ENCODE data around the gene PEX16. TPM values are rescaled to one million over a fixed set of nuclear protein-coding genes. Genes with fewer than 3 reads are reported as not detected.
A peak's percentile ranks its signal among the peaks of the same experiment; 100 is the strongest.

The PEX16 gene
- total RNA-seq, 4 donors from 2014 or later: 20.0 to 26.7 (median 21.3) TPM

DNA sequence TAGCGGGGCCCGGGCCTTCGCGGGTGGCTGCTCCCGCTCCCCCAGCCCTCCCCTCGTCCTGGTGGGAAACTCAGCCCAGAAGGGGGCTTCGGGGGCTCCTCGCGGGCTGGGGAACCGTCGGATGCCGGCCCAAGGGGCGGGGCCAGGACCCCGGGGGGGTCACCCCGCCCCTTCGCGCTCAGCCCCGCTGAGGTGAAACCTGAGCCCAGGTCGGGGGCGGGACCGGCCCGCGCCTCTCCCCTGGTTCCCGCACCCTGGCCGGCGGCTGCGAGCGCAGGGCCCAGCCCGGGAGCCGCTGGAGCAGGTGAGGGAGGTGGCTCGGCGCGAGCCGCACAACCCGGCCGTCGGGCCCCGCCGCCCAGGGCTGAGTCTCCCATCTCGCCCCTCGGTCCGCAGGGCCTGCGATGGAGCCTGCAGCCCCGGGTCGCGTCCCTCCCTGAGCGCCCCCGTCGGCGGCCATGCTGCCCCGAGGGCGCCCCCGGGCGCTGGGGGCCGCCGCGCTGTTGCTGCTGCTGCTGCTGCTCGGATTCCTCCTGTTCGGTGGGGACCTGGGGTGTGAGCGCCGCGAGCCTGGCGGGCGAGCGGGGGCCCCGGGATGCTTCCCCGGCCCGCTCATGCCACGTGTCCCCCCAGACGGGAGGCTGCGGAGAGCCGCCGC, 4.9 kb upstream of the PEX16 start, which contains the start of gene LARGE2:
Gene LARGE2, plus strand, starts transcription at position 232 of the 658 bp plus-strand sequence. Its CDS starts 227 bp downstream, at position 459.
- no CpG with 5 or more reads among the region's 73 CpGs for WGBS, 2 donors (ENCODE audit: low coverage in 1 of 2)
- TF ChIP-seq POLR2AphosphoS5 (IDR thresholded peaks at IDR 0.05): no peak
- no peak for TF ChIP-seq POLR2A (IDR thresholded peaks at IDR 0.05)
- ATAC-seq: no peak

DNA sequence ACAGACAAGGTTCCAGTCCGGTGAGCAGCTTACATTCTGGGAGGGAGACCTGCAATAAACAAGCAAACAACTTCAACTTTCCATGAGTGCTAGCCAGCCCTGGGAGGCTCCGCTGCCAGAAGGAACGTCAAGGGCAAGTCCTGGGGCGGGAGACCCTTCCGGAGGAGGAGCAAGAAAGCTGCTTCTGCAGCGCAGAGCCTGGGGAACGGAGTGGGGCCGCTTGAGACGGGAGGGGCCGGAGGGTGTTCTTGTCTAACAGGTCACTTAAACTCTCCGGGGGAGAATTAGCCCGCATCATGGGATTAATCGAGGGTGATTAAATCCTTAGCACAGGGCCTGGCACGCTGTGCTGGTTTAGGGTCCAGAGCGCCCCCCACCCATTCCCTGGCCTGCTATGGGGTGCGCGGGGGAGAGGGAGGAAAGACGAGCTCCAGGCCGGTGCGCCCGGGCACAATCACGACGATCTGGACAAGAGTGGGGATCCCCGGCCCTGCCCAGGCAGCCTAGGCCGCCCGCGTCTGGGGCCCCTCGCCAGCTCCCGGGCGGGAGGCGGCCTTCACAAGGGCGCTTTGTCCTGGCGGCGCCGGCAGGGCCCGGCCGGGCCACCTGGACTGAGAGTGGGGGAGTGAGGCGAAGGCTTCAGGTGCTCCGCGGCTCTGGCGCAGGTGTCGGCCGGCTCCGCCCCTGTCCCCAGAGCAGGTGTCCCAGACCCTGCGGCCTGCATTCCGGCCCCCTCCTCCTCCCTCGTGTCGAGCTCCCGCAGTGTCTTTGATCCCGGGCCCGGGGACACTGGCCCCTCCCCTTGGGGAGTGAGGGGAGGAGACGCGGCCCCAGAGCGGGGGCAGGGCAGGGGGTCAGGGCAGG, 4.1 kb upstream of the PEX16 start:
- no peak overlapping the region for H3K27ac ChIP-seq

More for the DNA sequence above, 4.9 kb upstream of the PEX16 start, which contains the start of gene LARGE2:
- Histone ChIP-seq H3K27ac (peak within 1 kb of the TSS in 1 of 4 donors; percentile 23), H3K4me3 (peak within 1 kb of the TSS in 1 of 2 donors; percentile 44), H3K36me3 (no peaks in the 10 kb centered on the region), H3K4me1 (peaks cover 0 to 29% (median 13%) of the 10 kb centered on the region in 3 donors), H3K9me3 (no peaks in the 10 kb centered on the region), H3K27me3 (peaks cover 62% of the 10 kb centered on the region)

GRCh38 chr11:45920531-45921477, 3.1 kb upstream of the PEX16 start:
- ATAC-seq: no peak
- no peaks in the 10 kb centered on the region for H3K9me3 ChIP-seq
- WGBS, 2 donors (ENCODE audit: low coverage in 1 of 2): 94 to 100% methylated on average over 1 to 3 of the region's 6 CpGs
- peaks cover 47% of the 10 kb centered on the region for H3K27me3 ChIP-seq
- H3K36me3 ChIP-seq: peaks cover 0 to 3% of the 10 kb centered on the region in 2 donors
- no peak overlapping the region for H3K27ac ChIP-seq
- no peak overlapping the region for H3K4me3 ChIP-seq
- TF ChIP-seq EP300 (IDR thresholded peaks at IDR 0.05) (no peak), POLR2A (IDR thresholded peaks at IDR 0.05) (no peak), CTCF (IDR thresholded peaks at IDR 0.05) (no peak), POLR2AphosphoS5 (IDR thresholded peaks at IDR 0.05) (no peak)
- H3K4me1 ChIP-seq: peaks cover 0 to 46% (median 25%) of the 10 kb centered on the region in 3 donors

More for the DNA sequence above, 4.1 kb upstream of the PEX16 start:
- Histone ChIP-seq H3K27me3 (peaks cover 57% of the 10 kb centered on the region), H3K9me3 (no peaks in the 10 kb centered on the region), H3K36me3 (no peaks in the 10 kb centered on the region), H3K4me3 (peak overlapping the region in 1 of 2 donors; percentile 44), H3K4me1 (peaks cover 0 to 36% (median 18%) of the 10 kb centered on the region in 3 donors)
- TF ChIP-seq EP300 (IDR thresholded peaks at IDR 0.05) (no peak), POLR2AphosphoS5 (IDR thresholded peaks at IDR 0.05) (no peak), POLR2A (IDR thresholded peaks at IDR 0.05) (no peak), CTCF (IDR thresholded peaks at IDR 0.05) (no peak)
- WGBS, 2 donors (ENCODE audit: low coverage in 1 of 2): 63 to 69% methylated on average over 3 to 9 of the region's 54 CpGs
- ATAC-seq: no peak

GRCh38 chr11:45919806-45920530, 2.3 kb upstream of the PEX16 start:
- Histone ChIP-seq H3K4me1 (peaks cover 0 to 54% (median 25%) of the 10 kb centered on the region in 3 donors), H3K9me3 (no peaks in the 10 kb centered on the region), H3K27me3 (peaks cover 38% of the 10 kb centered on the region), H3K36me3 (peaks cover 0 to 12% of the 10 kb centered on the region in 2 donors), H3K4me3 (no peak overlapping the region), H3K27ac (no peak overlapping the region)
- TF ChIP-seq POLR2AphosphoS5 (IDR thresholded peaks at IDR 0.05): no peak
- ATAC-seq: no peak
- 83 to 100% methylated on average over 3 to 8 of the region's 13 CpGs for WGBS, 2 donors (ENCODE audit: low coverage in 1 of 2)

Data from gastroesophageal sphincter (tissue), 4 donors.